GM19351 (cell line): ENCODE data around the gene GUCA2B.

Experiments used
- ATAC-seq: cut with Tn5 transposase; IDR thresholded peaks from one replicate; pipeline ENCODE4 v1.9.1; 2021; ENCODE audit warnings: mild to moderate bottlenecking, moderate library complexity; ENCODE audit not compliant: unreplicated experiment

Gene GUCA2B

GRCh38 chr1:42183957-42184268, 30.7 kb downstream of the GUCA2B start:
- ATAC-seq = no peak

GRCh38 chr1:42184616-42185015, 31.4 kb downstream of the GUCA2B start:
- no peak for ATAC-seq

DNA sequence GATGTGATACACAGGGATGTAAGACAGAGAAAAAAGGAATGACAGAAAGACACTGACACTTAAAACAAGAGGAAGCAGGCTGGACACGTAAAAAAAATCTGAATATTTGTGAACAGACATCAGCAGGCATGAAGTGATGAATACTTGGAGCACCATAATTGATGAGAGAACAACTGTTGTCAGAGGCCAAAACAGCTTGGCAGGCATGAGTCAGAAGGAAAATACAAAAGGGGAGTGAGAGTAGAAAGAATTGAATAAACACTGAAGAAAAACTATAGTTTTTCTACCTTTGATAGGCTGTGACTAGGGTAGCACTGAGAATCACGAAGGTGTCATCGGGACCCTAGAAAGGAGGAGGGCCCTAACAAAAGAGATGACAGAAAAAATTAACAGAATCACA, 32.9 kb downstream of the GUCA2B start:
- ATAC-seq = no peak

- no peak for ATAC-seq
These were observed 37.0 kb downstream of the GUCA2B start for GRCh38 chr1:42189931-42190853.

- no peak for ATAC-seq
These were observed 38.1 kb downstream of the GUCA2B start for GRCh38 chr1:42191319-42191718.

DNA sequence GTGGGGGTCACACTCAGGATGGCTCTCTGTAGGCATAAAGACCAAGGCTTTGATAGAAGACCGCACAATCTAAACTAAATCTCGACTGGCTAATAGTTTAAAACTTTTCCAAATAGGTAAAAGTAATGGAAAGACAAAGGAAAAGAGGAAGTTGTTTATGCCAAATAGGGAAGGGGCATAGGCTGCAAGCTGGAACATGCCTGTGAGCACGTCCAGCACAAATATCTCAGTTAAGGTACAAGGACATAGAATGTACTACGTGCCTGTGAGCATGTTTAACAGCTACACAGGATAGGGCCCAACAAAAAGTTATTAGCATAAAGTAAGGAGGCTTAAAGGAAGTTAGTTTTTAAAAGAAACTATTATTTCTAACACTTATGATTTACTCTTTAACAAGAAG, 38.9 kb downstream of the GUCA2B start:
- ATAC-seq = no peak

DNA sequence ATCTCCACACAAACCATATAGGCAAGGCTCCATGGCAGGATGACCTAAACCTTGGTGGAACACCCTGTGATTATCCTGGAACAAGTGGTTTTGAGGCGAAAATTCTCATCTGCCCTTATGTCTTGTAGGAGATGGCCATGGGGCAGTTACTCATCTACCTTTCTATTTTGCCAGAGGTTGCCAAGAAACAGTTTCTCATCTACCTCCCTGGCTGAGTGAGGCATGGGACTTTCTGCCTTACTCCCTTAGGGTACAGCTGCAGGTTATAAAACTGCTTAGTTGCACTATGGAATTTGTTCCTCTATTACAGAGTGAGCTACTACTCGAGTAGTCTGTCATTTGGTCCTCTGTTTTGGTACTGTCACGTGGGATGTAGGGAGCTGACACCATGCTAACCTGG, 42.6 kb downstream of the GUCA2B start:
- no peak for ATAC-seq

- ATAC-seq = no peak
These were observed 45.0 kb downstream of the GUCA2B start for GRCh38 chr1:42198251-42198650.

DNA sequence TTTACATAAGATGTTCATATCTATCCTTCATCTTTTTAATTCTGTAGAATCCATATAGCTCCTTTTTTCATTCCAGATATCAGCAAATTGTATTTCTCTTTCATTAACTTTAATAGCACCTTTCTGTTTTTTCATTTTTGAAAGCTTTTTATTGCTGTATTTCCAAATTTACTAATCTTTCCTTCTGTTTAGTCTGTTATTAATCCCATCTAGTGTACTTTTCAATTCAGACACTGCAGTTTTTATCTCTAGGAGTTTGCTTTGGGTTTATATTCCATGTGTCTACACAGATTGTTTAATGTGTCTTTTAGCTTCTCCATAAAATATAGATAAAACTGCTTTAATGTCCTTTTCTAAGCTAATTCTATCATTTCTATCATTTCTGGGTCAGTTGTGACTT, 48.8 kb downstream of the GUCA2B start:
- no peak for ATAC-seq
